HG02870 (cell line): ENCODE data around the gene LGALS9.
A peak's percentile ranks its signal among the peaks of the same experiment; 100 is the strongest.

Experiments used
- ATAC-seq: cut with Tn5 transposase; IDR thresholded peaks from one replicate; pipeline ENCODE4 v1.9.1; 2021; ENCODE audit warnings: mild to moderate bottlenecking, moderate library complexity; ENCODE audit not compliant: unreplicated experiment

Gene LGALS9

GRCh38 chr17:27630607-27631410, at the start of gene LGALS9:
Gene LGALS9, plus strand, starts transcription at chr17:27631188. Its CDS starts 78 bp downstream, at chr17:27631266.
- peak; percentile 50 for ATAC-seq

GRCh38 chr17:27582696-27583095, 48.3 kb upstream of the LGALS9 start:
- no peak for ATAC-seq

GRCh38 chr17:27585153-27585681, 45.8 kb upstream of the LGALS9 start:
- no peak for ATAC-seq

- ATAC-seq, result no peak
Measured at GRCh38 chr17:27585792-27586191, 45.2 kb upstream of the LGALS9 start.

GRCh38 chr17:27586203-27586721, 44.7 kb upstream of the LGALS9 start:
- no peak for ATAC-seq

GRCh38 chr17:27588354-27588753, 42.6 kb upstream of the LGALS9 start:
- no peak for ATAC-seq

- no peak for ATAC-seq
Measured at GRCh38 chr17:27590864-27591263, 40.1 kb upstream of the LGALS9 start.

GRCh38 chr17:27591986-27592385, 39.0 kb upstream of the LGALS9 start:
- no peak for ATAC-seq

GRCh38 chr17:27593232-27593856, 37.6 kb upstream of the LGALS9 start:
- ATAC-seq, result no peak

GRCh38 chr17:27593857-27594255, 37.1 kb upstream of the LGALS9 start:
- no peak for ATAC-seq

- ATAC-seq, result no peak
Measured at GRCh38 chr17:27595208-27595607, 35.8 kb upstream of the LGALS9 start.

- no peak for ATAC-seq
Measured at GRCh38 chr17:27596096-27596495, 34.9 kb upstream of the LGALS9 start.

- no peak for ATAC-seq
Measured at GRCh38 chr17:27596566-27597187, 34.3 kb upstream of the LGALS9 start.

GRCh38 chr17:27597188-27597580, 33.8 kb upstream of the LGALS9 start:
- ATAC-seq, result no peak

- no peak for ATAC-seq
Measured at GRCh38 chr17:27597783-27598320, 33.1 kb upstream of the LGALS9 start.

- no peak for ATAC-seq
Measured at GRCh38 chr17:27598337-27599050, 32.5 kb upstream of the LGALS9 start.

- no peak for ATAC-seq
Measured at GRCh38 chr17:27600471-27600870, 30.5 kb upstream of the LGALS9 start.

GRCh38 chr17:27601069-27601974, 29.7 kb upstream of the LGALS9 start:
- ATAC-seq, result no peak

GRCh38 chr17:27601975-27602302, 29.0 kb upstream of the LGALS9 start:
- no peak for ATAC-seq
